HCT116 (cell line): Measurements from ENCODE around the gene SPG7. TPM values are rescaled to one million over a fixed set of nuclear protein-coding genes. Genes with fewer than 3 reads are reported as not detected.

Experiments
- ATAC-seq: fragments of 200-7000 bp; cut with Tn5 transposase; 2 replicates; pipeline ENCODE4 v1.9.1; 2020; ENCODE audit warnings: mild to moderate bottlenecking, moderate library complexity
- BruUV-seq: library from RNA; stranded (reverse); fragments of 400-500 nt; replicated peaks from 2 replicates; lab custom pipeline; 2021; lab: Mats Ljungman, UMichigan
- CTCF ChIA-PET: fragments of 300-600 bp; sonication (Branson Sonifier 250); formaldehyde crosslinking; loops from one replicate; lab custom pipeline; 2021; ENCODE audit warnings: antibody characterized with exemption; lab: Charles Lee
- POLR2A ChIA-PET: fragments of 300-600, 350-600 bp; sonication (Branson Sonifier 250); formaldehyde crosslinking; loops from one replicate; lab custom pipeline; 2021; ENCODE audit warnings: antibody characterized with exemption; lab: Charles Lee
- RAD21 ChIA-PET, 2 experiments: fragments of 300-600 bp; sonication (Branson Sonifier 250); formaldehyde crosslinking; loops; one replicate each; lab custom pipeline; 2023; ENCODE audit warnings: low total read pairs in 2 of 2; ENCODE audit not compliant: uncharacterized antibody in 2 of 2, unreplicated experiment in 2 of 2, low non-redundant PET in 1 of 2; lab: Charles Lee
- DNase-seq: peaks from one replicate; pipeline ENCODE4 v3.0.0-alpha.2; 2010; ENCODE audit warnings: low read depth, low spot score
- H2AFZ ChIP-seq: fragments of 200-600 bp; shearing (Covaris generic), sonication (generic); 2 replicates; pipeline ENCODE4 v1.6.1; 2017; ENCODE audit warnings: low read depth, mixed run types, mixed read lengths, antibody characterized with exemption, low read length; ENCODE audit not compliant: poor library complexity, severe bottlenecking
- H3K27ac ChIP-seq: 2 replicates; pipeline ENCODE4 v1.5.1; 2012; ENCODE audit warnings: low read depth, low read length
- H3K27me3 ChIP-seq: fragments of 200-600 bp; sonication (generic); 2 replicates; pipeline ENCODE4 v1.6.1; 2016; ENCODE audit warnings: mixed run types, low read length, mixed read lengths; ENCODE audit not compliant: insufficient read depth
- H3K36me3 ChIP-seq, 2 experiments: fragments of 200-500 bp in 1 of 2; fragments of 200-600 bp in 1 of 2; sonication (Bioruptor generic) in 1 of 2; sonication (generic) in 1 of 2; 2 replicates each; pipeline versions ENCODE4 v1.5.1 to v1.6.1; 2014 to 2016; ENCODE audit warnings: low read length in 2 of 2, inconsistent platforms in 1 of 2, mixed read lengths in 1 of 2, mixed run types in 1 of 2; ENCODE audit not compliant: insufficient read depth in 2 of 2, control insufficient read depth in 1 of 2
- H3K4me1 ChIP-seq, 2 experiments: fragments of 200-600 bp in 1 of 2; sonication (generic) in 1 of 2; 2 replicates each; pipeline versions ENCODE4 v1.5.1 to v1.6.1; 2012 to 2017; ENCODE audit warnings: low read length in 2 of 2, inconsistent platforms in 1 of 2, mild to moderate bottlenecking in 1 of 2, mixed read lengths in 1 of 2, mixed run types in 1 of 2, moderate library complexity in 1 of 2; ENCODE audit not compliant: insufficient read depth in 2 of 2, control insufficient read depth in 1 of 2
- H3K4me2 ChIP-seq: fragments of 200-600 bp; sonication (generic); 2 replicates; pipeline ENCODE4 v1.6.1; 2017; ENCODE audit warnings: mixed run types, low read length, mixed read lengths
- H3K4me3 ChIP-seq, 2 experiments: fragments of 200-600 bp in 1 of 2; sonication (generic) in 1 of 2; replicated peaks in 1 of 2; 2 replicates each; pipeline ENCODE4 v1.5.1; 2011 to 2016; ENCODE audit warnings: low read length in 2 of 2, control low read depth in 1 of 2, low read depth in 1 of 2, mild to moderate bottlenecking in 1 of 2, mixed read lengths in 1 of 2, mixed run types in 1 of 2
- H3K79me2 ChIP-seq: fragments of 200-600 bp; sonication (generic); 2 replicates; pipeline ENCODE4 v1.6.1; 2017; ENCODE audit warnings: mild to moderate bottlenecking, mixed run types, low read length, moderate library complexity, mixed read lengths; ENCODE audit not compliant: insufficient read depth
- H3K9ac ChIP-seq: fragments of 200-600 bp; sonication (generic); 2 replicates; pipeline ENCODE4 v1.6.1; 2016; ENCODE audit warnings: low read length, mixed read lengths
- H3K9me2 ChIP-seq: fragments of 200-600 bp; sonication (generic), shearing (Covaris generic); 2 replicates; pipeline ENCODE4 v1.6.1; 2017; ENCODE audit warnings: mixed run types, mild to moderate bottlenecking, moderate library complexity; ENCODE audit not compliant: insufficient read depth
- H3K9me3 ChIP-seq, 2 experiments: fragments of 200-500 bp in 1 of 2; fragments of 200-600 bp in 1 of 2; sonication (Bioruptor generic) in 1 of 2; sonication (generic) in 1 of 2; 2 replicates each; pipeline ENCODE4 v1.6.1; 2014 to 2017; ENCODE audit warnings: low read length in 2 of 2, mixed read lengths in 2 of 2, inconsistent platforms in 1 of 2, low read depth in 1 of 2, mild to moderate bottlenecking in 1 of 2, mixed run types in 1 of 2, moderate library complexity in 1 of 2; ENCODE audit not compliant: control insufficient read depth in 1 of 2, insufficient read depth in 1 of 2
- H4K20me1 ChIP-seq: fragments of 200-600 bp; sonication (generic), shearing (Covaris generic); 2 replicates; pipeline ENCODE4 v1.6.1; 2017; ENCODE audit warnings: mixed run types, mild to moderate bottlenecking, moderate library complexity; ENCODE audit not compliant: insufficient read depth
- ATF3 ChIP-seq: IDR thresholded peaks from 2 replicates; pipeline ENCODE4 v1.6.1; 2012
- EZH2phosphoT487 ChIP-seq: fragments of 200-600 bp; IDR thresholded peaks from 2 replicates; pipeline ENCODE4 v1.6.1; 2018; ENCODE audit warnings: antibody characterized with exemption, borderline replicate concordance
- POLR2AphosphoS5 ChIP-seq: IDR thresholded peaks from 2 replicates; pipeline ENCODE4 v1.6.1; 2011; ENCODE audit warnings: mild to moderate bottlenecking, low read depth, low read length, moderate library complexity
- REST ChIP-seq: IDR thresholded peaks from 2 replicates; pipeline ENCODE4 v1.6.1; 2012; ENCODE audit warnings: low read depth
- SIN3A ChIP-seq: IDR thresholded peaks from 2 replicates; pipeline ENCODE4 v1.6.1; 2012; ENCODE audit warnings: low read depth
- SP1 ChIP-seq: IDR thresholded peaks from 2 replicates; pipeline ENCODE4 v1.6.1; 2012; ENCODE audit warnings: low read depth
- intact Hi-C: fragments of 100-400 bp; cut with micrococcal nuclease; formaldehyde crosslinking; loops from 2 replicates; pipeline ENCODE4 v1.10.0; 2022
- total RNA-seq: library from RNA; stranded (reverse); gene quantifications from one replicate; pipeline ENCODE4 v1.2.1, GENCODE V29; 2021; ENCODE audit not compliant: unreplicated experiment

The SPG7 gene
- total RNA-seq, 1 experiment from 2014 or later: 116 TPM

- peaks cover 58 to 78% of the 10 kb centered on the region in 2 experiments for H3K4me1 ChIP-seq
- no peak for DNase-seq
- H4K20me1 ChIP-seq: peaks cover 42% of the 10 kb centered on the region; the same call in 1 of the 2 replicates
- RAD21 ChIA-PET: no interaction called here
- peaks cover 23 to 34% of the 10 kb centered on the region in 2 experiments for H3K36me3 ChIP-seq
- no peak for TF ChIP-seq SIN3A
- peak; percentile 42 for TF ChIP-seq POLR2AphosphoS5
- TF ChIP-seq EZH2phosphoT487: no peak
- no peak for TF ChIP-seq ATF3
- TF ChIP-seq SP1: no peak
- no peak for TF ChIP-seq REST
- H3K9ac ChIP-seq: peak overlapping the region; percentile 96
- H3K4me3 ChIP-seq: peak overlapping the region; percentile 83 to 89
- no peaks in the 10 kb centered on the region for H3K9me2 ChIP-seq
- TSS peak; percentile 53 for BruUV-seq
- H3K9me3 ChIP-seq: no peaks in the 10 kb centered on the region
- intact Hi-C loops: loop anchor here (10.0 kb wide), 1 partner anchor 747 kb away; the partner anchor contains the start of gene APRT
- no peak overlapping the region for H2AFZ ChIP-seq
- H3K4me2 ChIP-seq: peak overlapping the region; percentile 84
- ATAC-seq: no peak
- H3K79me2 ChIP-seq: peaks cover 50% of the 10 kb centered on the region
- POLR2A ChIA-PET: interaction anchor here (0.9 to 1.5 kb wide), 2 partner anchors 138 to 468 kb away, joined by 3 read pairs; partner anchors contain the start of gene ACSF3
- peak overlapping the region; percentile 96 for H3K27ac ChIP-seq
- no peaks in the 10 kb centered on the region for H3K27me3 ChIP-seq
- CTCF ChIA-PET: no interaction called here
These were observed 53.8 kb downstream of the SPG7 start for GRCh38 chr16:89561884-89562599.
